Keratinocyte (primary cell): Measurements from ENCODE around the gene PIK3C3. TPM values are rescaled to one million over a fixed set of nuclear protein-coding genes. Genes with fewer than 3 reads are reported as not detected.

Experiments used
- DNase-seq: peaks from one replicate; pipeline ENCODE4 v3.0.0-alpha.2; 2011; ENCODE audit warnings: low read depth, missing footprints, low spot score
- FAIRE-seq: peaks from 2 replicates; lab custom pipeline; 2011; peaks lifted over from hg19 to GRCh38; lab: Jason Lieb, UNC
- H2AFZ ChIP-seq: 2 replicates; pipeline ENCODE4 v1.6.0; 2012; ENCODE audit warnings: low read length, control low read depth, inconsistent platforms; ENCODE audit not compliant: control insufficient read depth
- H3K27ac ChIP-seq: 2 replicates; pipeline ENCODE4 v1.5.1; 2011; ENCODE audit warnings: low read length; ENCODE audit not compliant: control insufficient read depth, insufficient read depth
- H3K27me3 ChIP-seq: 3 replicates; pipeline ENCODE4 v1.6.0; 2011; ENCODE audit warnings: low read length; ENCODE audit not compliant: control insufficient read depth, insufficient read depth; ENCODE audit errors: extremely low read depth
- H3K36me3 ChIP-seq, 2 experiments: 2 replicates in 1 of 2; 3 replicates in 1 of 2; pipeline ENCODE4 v1.5.1; 2011; ENCODE audit warnings: low read length in 2 of 2, mild to moderate bottlenecking in 1 of 2; ENCODE audit not compliant: control insufficient read depth in 2 of 2, insufficient read depth in 2 of 2; ENCODE audit errors: extremely low read depth in 1 of 2
- H3K4me1 ChIP-seq: 3 replicates; pipeline ENCODE4 v1.5.1; 2011; ENCODE audit warnings: low read length; ENCODE audit not compliant: control insufficient read depth, insufficient read depth; ENCODE audit errors: extremely low read depth
- H3K4me2 ChIP-seq: 3 replicates; pipeline ENCODE4 v1.6.0; 2011; ENCODE audit warnings: low read depth, low read length; ENCODE audit not compliant: control insufficient read depth, insufficient read depth; ENCODE audit errors: extremely low read depth
- H3K4me3 ChIP-seq, 3 experiments: fragments of 200-600 bp in 1 of 3; sonication (generic) in 1 of 3; 2 replicates in 2 of 3; 3 replicates in 1 of 3; pipeline ENCODE4 v1.5.1; 2011 to 2016; ENCODE audit warnings: low read length in 3 of 3, mild to moderate bottlenecking in 3 of 3, control low read depth in 2 of 3, inconsistent platforms in 1 of 3, low read depth in 1 of 3, mixed read lengths in 1 of 3, mixed run types in 1 of 3, moderate library complexity in 1 of 3; ENCODE audit not compliant: control insufficient read depth in 2 of 3, insufficient read depth in 2 of 3; ENCODE audit errors: extremely low read depth in 1 of 3
- H3K79me2 ChIP-seq: 2 replicates; pipeline ENCODE4 v1.6.0; 2012; ENCODE audit warnings: low read length; ENCODE audit not compliant: control insufficient read depth, insufficient read depth
- H3K9ac ChIP-seq: 3 replicates; pipeline ENCODE4 v1.6.0; 2011; ENCODE audit warnings: low read length; ENCODE audit not compliant: control insufficient read depth, insufficient read depth; ENCODE audit errors: extremely low read depth
- H3K9me1 ChIP-seq: 3 replicates; pipeline ENCODE4 v1.6.0; 2011; ENCODE audit warnings: low read length; ENCODE audit not compliant: control insufficient read depth, insufficient read depth; ENCODE audit errors: extremely low read depth
- H3K9me3 ChIP-seq: 2 replicates; pipeline ENCODE4 v1.5.1; 2012; ENCODE audit warnings: low read depth, low read length; ENCODE audit not compliant: control insufficient read depth
- H4K20me1 ChIP-seq: 3 replicates; pipeline ENCODE4 v1.6.0; 2011; ENCODE audit warnings: low read length; ENCODE audit not compliant: control insufficient read depth, insufficient read depth; ENCODE audit errors: extremely low read depth
- CTCF ChIP-seq, 3 experiments: IDR thresholded peaks in 1 of 3; conservative IDR thresholded peaks in 1 of 3; optimal IDR thresholded peaks in 1 of 3; 2 replicates in 2 of 3; 3 replicates in 1 of 3; pipeline versions ENCODE3 to v1.5.1; 2011; ENCODE audit warnings: low read length in 3 of 3, mild to moderate bottlenecking in 3 of 3, moderate library complexity in 2 of 3, control low read depth in 1 of 3, inconsistent platforms in 1 of 3; ENCODE audit not compliant: insufficient read depth in 2 of 3; ENCODE audit errors: extremely low read depth in 1 of 3
- EZH2 ChIP-seq: IDR thresholded peaks from one replicate; pipeline ENCODE4 v1.6.1; 2012; ENCODE audit warnings: inconsistent platforms, mild to moderate bottlenecking, low read length, moderate library complexity
- dilution Hi-C: fragments of 300-500 bp; cut with MboI; formaldehyde crosslinking; loops from one replicate; pipeline ENCODE4 v1.7.0; 2020; ENCODE audit warnings: low sequenced_read_pairs; ENCODE audit not compliant: extremely low pct_ligation_motif_present
- polyA plus RNA-seq, 5 experiments: library from polyadenylated mRNA; depleted of rRNA in 3 of 5; stranded (reverse) in 3 of 5; stranded (forward) in 1 of 5; unstranded in 1 of 5; fragments of >200 nt; gene quantifications; 1 replicate in 1 of 5; 2 replicates in 3 of 5; 3 replicates in 1 of 5; pipeline versions ENCODE4 v1.2.1 to v1.2.3, GENCODE V29; 2011 to 2012; ENCODE audit warnings: missing spikeins in 2 of 5, low read depth in 1 of 5, low replicate concordance in 1 of 5

Gene PIK3C3
- polyA plus RNA-seq, 1 donor (not counting 4 experiments of a cell fraction or from before 2014, with no cell fraction given), result 65.0 TPM

DNA sequence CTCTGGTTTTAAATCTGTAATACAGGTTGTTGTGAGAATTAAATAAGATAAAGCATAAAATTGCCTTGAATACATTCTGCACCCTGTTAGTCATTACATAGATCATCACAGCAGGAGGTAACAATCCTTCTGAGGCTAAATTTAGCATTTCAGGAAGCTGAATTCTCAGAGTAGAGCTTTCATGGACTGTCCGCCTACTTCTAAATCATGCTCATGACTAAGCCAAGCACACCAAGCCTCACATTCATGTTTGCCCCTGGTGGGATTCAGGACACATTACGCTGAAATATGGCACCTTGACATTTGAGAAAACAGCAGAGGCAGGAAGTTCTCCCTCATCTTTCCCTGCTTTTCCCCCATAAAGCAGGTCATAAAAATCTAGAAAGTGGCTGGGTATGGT, 16.6 kb upstream of the PIK3C3 start:
- H3K4me1 ChIP-seq, result peaks cover 6% of the 10 kb centered on the region
- no peaks in the 10 kb centered on the region for H3K36me3 ChIP-seq
- H3K9me1 ChIP-seq, result no peaks in the 10 kb centered on the region
- H4K20me1 ChIP-seq, result no peaks in the 10 kb centered on the region
- H3K9me3 ChIP-seq, result no peaks in the 10 kb centered on the region
- TF ChIP-seq CTCF (optimal IDR thresholded peaks at IDR 0.05 in 1 of 3, IDR thresholded peaks at IDR 0.05 in 1 of 3, conservative IDR thresholded peaks at IDR 0.05 in 1 of 3; ENCODE audit: extremely low read depth in 1 of 3, insufficient read depth in 2 of 3, low read length in 3 of 3), result no peak
- TF ChIP-seq EZH2, result no peak
- no peak for DNase-seq
- FAIRE-seq, result no peak
- H3K27me3 ChIP-seq, result no peaks in the 10 kb centered on the region
- H3K4me2 ChIP-seq, result no peak overlapping the region
- no peak overlapping the region for H3K4me3 ChIP-seq
- dilution Hi-C loops, result no loop called here
- no peaks in the 10 kb centered on the region for H3K79me2 ChIP-seq
- no peak overlapping the region for H2AFZ ChIP-seq
- H3K9ac ChIP-seq, result no peak overlapping the region
- no peak overlapping the region for H3K27ac ChIP-seq

DNA sequence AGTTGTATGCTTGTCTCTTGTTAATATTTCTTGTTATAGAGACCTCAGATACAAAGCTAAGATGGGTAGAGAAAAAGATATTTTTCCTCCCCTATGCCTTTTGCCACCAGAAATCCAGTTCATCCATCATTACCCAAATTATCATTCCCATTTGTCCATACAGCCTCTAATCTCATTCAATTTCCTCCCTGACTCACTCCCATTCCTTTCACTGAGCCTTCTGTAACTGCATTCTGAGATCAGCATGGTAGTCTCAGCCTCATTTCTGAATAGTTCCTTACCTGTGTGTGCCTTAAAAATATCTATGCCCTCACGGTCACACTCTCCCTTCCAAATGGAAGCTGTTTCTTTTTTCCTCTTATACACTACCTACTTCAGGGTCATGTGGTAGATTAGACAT, 15.7 kb upstream of the PIK3C3 start:
- no peaks in the 10 kb centered on the region for H4K20me1 ChIP-seq
- no peak overlapping the region for H3K9ac ChIP-seq
- no peak overlapping the region for H3K4me3 ChIP-seq
- H2AFZ ChIP-seq, result no peak overlapping the region
- no peak overlapping the region for H3K4me2 ChIP-seq
- no peak for TF ChIP-seq CTCF (optimal IDR thresholded peaks at IDR 0.05 in 1 of 3, IDR thresholded peaks at IDR 0.05 in 1 of 3, conservative IDR thresholded peaks at IDR 0.05 in 1 of 3; ENCODE audit: extremely low read depth in 1 of 3, insufficient read depth in 2 of 3, low read length in 3 of 3)
- no peak for TF ChIP-seq EZH2
- no peaks in the 10 kb centered on the region for H3K27me3 ChIP-seq
- dilution Hi-C loops, result no loop called here
- H3K79me2 ChIP-seq, result no peaks in the 10 kb centered on the region
- H3K4me1 ChIP-seq, result peaks cover 6% of the 10 kb centered on the region
- H3K27ac ChIP-seq, result no peak overlapping the region
- no peaks in the 10 kb centered on the region for H3K9me3 ChIP-seq
- FAIRE-seq (no peak), DNase-seq (no peak)
- no peaks in the 10 kb centered on the region for H3K9me1 ChIP-seq
- H3K36me3 ChIP-seq, result no peaks in the 10 kb centered on the region
